Activated T-cell treated with anti-CD3 and anti-CD28 coated beads for 48 hours (primary cell): ENCODE data around the gene DDAH1.

Experiments used
- DNase-seq: peaks from one replicate; pipeline ENCODE4 v3.0.0-alpha.2; 2020; ENCODE audit warnings: low read depth

DDAH1 gene

GRCh38 chr1:85328713-85329397 is 136.1 kb downstream of the DDAH1 start:
- DNase-seq: no peak

GRCh38 chr1:85327759-85328158 is 137.2 kb downstream of the DDAH1 start:
- no peak for DNase-seq

DNA sequence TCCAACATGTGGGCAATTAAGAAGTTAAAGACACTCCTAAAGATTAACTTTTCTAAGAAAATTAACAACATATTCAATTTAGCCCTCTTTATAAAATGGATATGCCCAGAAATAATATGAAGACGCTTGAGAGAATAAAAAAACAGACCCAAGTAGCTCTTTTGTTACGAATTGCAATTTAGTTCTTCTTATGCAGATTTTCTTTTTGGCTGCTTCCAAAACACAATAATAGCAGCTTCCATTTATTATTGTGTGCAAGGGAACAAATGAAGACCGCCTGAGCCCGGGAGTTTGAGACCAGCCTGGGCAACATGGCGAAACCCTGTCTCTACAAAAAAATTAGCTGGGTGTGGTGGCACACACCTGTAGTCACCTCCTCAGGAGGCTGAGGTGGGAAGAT is 138.1 kb downstream of the DDAH1 start:
- DNase-seq: no peak

GRCh38 chr1:85326336-85326735 is 138.6 kb downstream of the DDAH1 start:
- DNase-seq: no peak

DNA sequence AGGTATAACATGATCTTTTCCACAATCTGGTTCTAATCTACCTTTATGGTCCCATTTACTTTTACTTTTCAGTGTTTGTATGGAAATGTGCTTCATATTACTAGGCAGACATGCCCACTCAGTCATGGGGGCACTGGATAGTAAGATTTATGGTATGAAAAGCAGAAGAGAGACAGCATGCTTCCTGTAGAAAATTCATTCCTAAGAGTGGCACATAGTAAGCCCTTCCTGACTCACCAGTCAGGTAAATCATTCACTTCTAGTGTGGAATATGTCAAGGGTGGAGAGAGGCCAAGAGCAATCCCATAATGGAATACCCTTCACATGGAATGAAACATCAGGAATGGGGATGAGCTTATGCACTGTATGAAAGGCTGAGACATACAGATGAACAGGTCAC is 139.0 kb downstream of the DDAH1 start:
- DNase-seq: no peak

GRCh38 chr1:85323770-85324169 is 141.2 kb downstream of the DDAH1 start:
- DNase-seq: no peak

- DNase-seq: no peak
Observed at GRCh38 chr1:85322655-85323054, 142.3 kb downstream of the DDAH1 start.

DNA sequence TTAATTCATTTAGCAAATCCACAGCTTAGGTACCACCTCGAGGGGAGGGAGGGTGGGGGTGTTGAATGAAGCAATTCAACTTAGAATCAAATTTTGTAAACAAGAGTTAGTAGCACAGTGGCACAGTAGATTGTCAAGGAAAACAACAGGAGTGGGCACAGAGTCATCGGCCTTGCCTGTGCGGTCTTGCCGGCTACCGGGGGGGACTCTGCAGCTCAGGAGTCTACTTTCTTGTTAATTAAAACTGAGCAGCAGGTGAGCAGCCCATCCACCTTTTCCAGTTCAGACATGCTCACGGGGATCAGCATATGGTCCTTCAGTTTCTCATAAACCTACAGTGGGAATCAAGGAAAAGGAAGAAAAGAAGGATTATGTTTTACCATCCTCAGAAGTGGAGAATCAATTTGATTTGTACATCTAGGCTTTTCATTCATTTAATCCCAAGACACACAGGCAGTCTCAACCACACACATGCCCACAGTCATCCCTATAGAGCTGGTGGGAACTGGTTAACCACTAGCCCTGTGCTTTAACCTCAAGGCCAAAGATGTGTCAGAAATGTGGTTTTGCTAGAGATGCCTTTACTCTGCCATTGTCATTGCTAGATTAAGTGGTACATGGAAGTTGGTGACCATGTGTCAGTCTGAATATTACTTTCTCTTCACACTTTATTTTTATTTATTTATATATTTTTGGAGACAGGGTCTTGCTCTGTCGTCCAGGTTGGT is 143.6 kb downstream of the DDAH1 start:
- DNase-seq: no peak

DNA sequence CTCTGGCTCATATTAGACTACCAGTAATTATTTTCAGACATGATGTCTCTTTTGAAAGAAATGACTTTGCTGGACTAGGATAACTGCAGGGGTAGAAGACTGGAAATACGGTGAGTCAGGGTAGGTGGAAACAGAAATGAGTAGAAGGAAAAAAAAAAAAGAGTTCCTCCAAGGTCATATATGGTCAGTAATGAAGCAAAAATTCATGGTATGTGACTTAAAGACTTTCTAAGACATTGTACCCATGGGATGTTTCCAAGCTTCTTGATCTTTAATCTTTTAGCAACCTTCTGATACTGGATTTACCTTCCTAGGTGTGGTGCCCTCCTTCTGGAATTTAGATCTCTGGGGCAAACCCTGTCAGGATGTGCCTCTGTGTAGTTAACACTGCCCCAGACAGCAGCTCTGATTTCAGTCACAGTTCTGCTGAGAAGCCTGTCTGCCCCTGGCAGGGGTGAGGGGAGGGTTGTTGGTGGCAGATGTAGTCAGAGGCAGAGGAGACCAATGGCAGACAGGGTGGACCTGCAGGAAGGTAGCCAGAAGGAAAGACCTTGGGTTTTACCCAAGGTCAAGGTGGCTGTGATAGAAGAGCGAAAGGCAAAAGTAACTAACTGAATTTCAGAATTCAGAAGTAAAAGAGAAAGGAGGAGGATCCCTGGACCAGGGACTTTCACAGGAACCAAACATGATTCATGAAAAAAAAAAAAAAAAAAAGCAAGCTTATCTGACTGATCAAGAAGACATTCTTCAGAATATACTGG is 144.4 kb downstream of the DDAH1 start:
- DNase-seq: no peak

GRCh38 chr1:85319931-85320330 is 145.0 kb downstream of the DDAH1 start:
- no peak for DNase-seq

DNA sequence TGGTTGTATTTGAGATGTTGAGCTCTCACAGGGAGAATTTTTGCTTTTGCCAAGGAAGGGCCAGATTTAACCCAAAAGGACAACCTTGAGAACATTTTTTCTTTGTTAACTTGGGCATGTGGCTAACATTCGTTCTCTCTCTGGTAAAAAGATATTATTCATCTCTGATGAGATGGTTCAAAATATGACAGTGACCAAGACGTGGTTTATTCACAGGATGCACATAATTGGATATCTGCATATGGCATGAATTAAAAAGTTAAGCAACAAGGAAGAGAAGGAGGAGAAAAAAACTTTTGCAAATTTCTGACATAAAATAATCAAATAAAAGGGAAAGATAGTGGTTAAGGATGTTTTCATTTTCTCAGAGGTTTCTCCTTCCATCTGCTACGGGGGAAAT is 145.5 kb downstream of the DDAH1 start:
- no peak for DNase-seq

DNA sequence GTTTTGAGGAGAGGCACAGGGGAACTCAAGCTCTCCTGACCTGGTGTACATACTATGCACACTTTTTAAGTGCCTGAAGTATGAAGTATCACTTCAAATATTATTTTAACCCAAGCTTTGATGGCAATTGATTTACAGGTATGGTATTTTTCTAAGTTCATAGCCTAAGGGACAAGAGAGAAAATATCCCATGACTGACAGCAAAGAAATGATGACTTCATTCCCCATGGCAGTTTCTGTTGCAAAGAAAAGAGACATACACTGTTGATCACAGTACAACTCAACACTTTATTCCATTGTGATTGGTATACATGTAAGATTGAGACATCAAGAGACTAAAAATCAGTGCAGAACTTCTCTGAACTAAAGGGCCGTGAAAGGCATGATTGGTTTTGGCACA is 146.7 kb downstream of the DDAH1 start:
- no peak for DNase-seq

DNA sequence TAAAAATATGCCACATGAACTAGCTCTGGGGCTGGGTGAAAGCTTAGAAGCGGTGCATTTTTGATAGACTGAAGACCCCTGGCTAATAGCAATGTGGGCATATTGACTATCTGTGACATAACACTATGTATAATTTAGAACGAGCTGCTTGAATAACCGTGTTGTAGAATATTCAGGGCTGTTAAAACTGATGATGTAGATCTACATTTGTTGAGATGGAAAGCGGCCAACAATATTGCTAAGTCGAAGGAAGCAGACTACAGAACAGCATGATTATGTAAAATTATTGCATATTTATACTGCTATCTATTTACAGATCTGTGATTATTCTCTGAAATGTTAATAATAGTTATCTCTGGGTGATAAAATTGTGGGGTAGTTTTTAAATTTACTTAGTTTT is 147.4 kb downstream of the DDAH1 start:
- DNase-seq: no peak

GRCh38 chr1:85316321-85316720 is 148.6 kb downstream of the DDAH1 start:
- DNase-seq: no peak

GRCh38 chr1:85315789-85316188 is 149.2 kb downstream of the DDAH1 start:
- no peak for DNase-seq

- no peak for DNase-seq
Observed at GRCh38 chr1:85314726-85315125, 150.2 kb downstream of the DDAH1 start.

- no peak for DNase-seq
Observed at GRCh38 chr1:85313888-85314696, 150.9 kb downstream of the DDAH1 start.

- DNase-seq: no peak
Observed at GRCh38 chr1:85311818-85312217, 153.1 kb downstream of the DDAH1 start.

DNA sequence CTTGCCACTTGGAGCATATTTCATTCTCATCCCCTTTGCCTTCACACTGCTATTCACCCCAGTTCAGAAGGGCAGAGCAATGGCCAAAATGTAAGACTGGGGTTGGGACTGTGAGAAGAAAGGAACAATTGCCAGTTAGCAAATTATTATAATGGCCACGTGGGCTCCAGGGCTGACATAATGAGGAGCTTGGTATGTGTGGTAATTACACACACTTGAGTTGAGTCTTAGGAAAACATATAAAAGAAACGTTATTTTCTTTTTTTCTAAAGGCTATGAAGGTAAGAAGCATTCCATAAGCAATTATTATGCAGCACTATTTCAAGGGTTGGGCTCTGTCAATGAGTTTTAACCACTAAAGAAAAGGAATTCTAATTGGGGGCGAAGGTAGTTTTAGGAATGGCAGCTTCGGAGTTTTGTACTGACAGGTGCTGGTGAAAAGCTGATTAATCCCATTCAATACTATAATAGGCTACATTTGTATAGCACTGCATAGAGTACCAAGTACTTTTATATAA is 156.1 kb downstream of the DDAH1 start:
- DNase-seq: no peak

DNA sequence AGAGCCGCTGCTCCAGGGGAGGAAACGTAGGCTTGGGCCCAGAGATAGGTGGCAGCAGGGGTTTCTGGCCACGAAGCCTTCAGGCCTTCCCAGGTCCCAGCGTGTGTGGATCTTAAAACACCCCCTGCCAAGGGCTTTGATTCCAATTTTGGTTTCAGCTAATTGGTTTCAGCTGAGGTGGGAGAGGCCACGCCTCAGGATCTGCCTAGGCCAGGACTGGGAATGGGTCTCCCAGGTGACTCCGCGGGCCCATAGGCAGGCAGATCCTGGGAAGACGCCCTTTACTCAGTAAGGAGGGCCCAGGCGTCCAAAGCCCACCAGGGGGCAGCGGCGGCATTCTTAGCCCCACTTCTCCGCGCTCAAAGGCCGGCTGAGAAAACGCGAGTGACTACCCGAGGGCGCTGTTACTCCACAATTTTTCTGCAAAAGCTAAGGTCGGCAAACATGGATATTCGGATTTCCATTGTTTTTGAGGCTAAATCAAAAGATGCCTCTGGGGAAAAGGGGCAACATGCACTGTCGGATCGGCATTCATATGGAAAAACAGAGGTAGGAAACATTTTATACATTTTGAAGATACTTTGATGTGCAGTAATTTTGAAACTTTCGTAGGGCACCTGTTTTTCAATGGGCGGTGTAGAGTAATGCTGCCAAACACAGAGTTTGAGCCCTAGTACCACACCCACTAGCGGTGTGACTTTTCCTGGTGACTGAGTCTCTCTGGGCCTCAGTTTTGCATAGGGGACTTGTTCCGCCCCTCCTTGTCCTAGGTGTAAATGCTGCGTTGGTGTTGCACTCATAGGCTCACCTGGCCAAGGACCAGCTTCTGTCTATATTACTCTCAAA is 156.7 kb downstream of the DDAH1 start:
- DNase-seq: peak; percentile 59

GRCh38 chr1:85306236-85306635 is 158.7 kb downstream of the DDAH1 start:
- DNase-seq: no peak
